K562 (cell line): ENCODE measurements around the gene HELZ.

ENCODE experiments used
- HDGF ChIP-seq: fragments of 450-650 bp; IDR thresholded peaks from 2 replicates; pipeline ENCODE4 v1.6.1; 2016
- HOMEZ ChIP-seq: fragments of 250-450 bp; sonication (Bioruptor Pico); IDR thresholded peaks from 2 replicates; pipeline ENCODE4 v1.4.0; 2020; ENCODE audit warnings: mild to moderate bottlenecking, moderate library complexity
- NCOA6 ChIP-seq: fragments of 450-650 bp; IDR thresholded peaks from 2 replicates; pipeline ENCODE4 v1.6.1; 2017; ENCODE audit warnings: mild to moderate bottlenecking
- NONO ChIP-seq, 2 experiments: fragments of 200-400 bp in 1 of 2; fragments of 450-650 bp in 1 of 2; formaldehyde crosslinking in 1 of 2; IDR thresholded peaks; 2 replicates each; pipeline ENCODE4 v1.6.1; 2017; ENCODE audit warnings: low read depth in 2 of 2, mild to moderate bottlenecking in 2 of 2, moderate library complexity in 2 of 2, low read length in 1 of 2
- POLR2A ChIP-seq: fragments of 450-650 bp; conservative IDR thresholded peaks from 2 replicates; pipeline ENCODE4 v1.6.1; 2016
- POLR2AphosphoS5 ChIP-seq: IDR thresholded peaks from 2 replicates; pipeline ENCODE4 v1.6.1; 2011; ENCODE audit warnings: mild to moderate bottlenecking, low read depth, low read length, moderate library complexity; ENCODE audit not compliant: control insufficient read depth, insufficient read depth
- USF2 ChIP-seq: sonication (generic); formaldehyde crosslinking; IDR thresholded peaks from 2 replicates; pipeline ENCODE4 v1.5.0; 2020; ENCODE audit warnings: missing genetic modification reagents
- ZNF121 ChIP-seq: sonication (generic); formaldehyde crosslinking; conservative IDR thresholded peaks from 2 replicates; pipeline ENCODE4 v1.8.0; 2022; ENCODE audit warnings: missing genetic modification reagents
- ZNF184 ChIP-seq: sonication (generic); formaldehyde crosslinking; IDR thresholded peaks from 2 replicates; pipeline ENCODE4 v1.5.0; 2020; ENCODE audit warnings: missing genetic modification reagents
- ZNF75A ChIP-seq: fragments of 450-650 bp; formaldehyde crosslinking; IDR thresholded peaks from 2 replicates; pipeline ENCODE4 v1.4.0; 2020; ENCODE audit warnings: mild to moderate bottlenecking

- TF ChIP-seq HDGF, result no peak
- TF ChIP-seq POLR2A, result no peak
- TF ChIP-seq ZNF184, result no peak
- no peak for TF ChIP-seq POLR2AphosphoS5
- TF ChIP-seq HOMEZ (CRISPR knock-in tag), result no peak
- no peak for TF ChIP-seq ZNF75A
- no peak for TF ChIP-seq USF2
- no peak for TF ChIP-seq ZNF121
- TF ChIP-seq NCOA6, result no peak
- TF ChIP-seq NONO (IDR thresholded peaks at IDR 0.05; ENCODE audit: low read depth in 2 of 2, low read length in 1 of 2), result no peak
Measured at GRCh38 chr17:67258821-67259468, 13.9 kb upstream of the HELZ start.
